ENCODE results near the gene PGLYRP3. TPM values are rescaled to one million over a fixed set of nuclear protein-coding genes. Genes with fewer than 3 reads are reported as not detected.

The PGLYRP3 gene
- total RNA-seq, 1 donor from 2014 or later: not detected

DNA sequence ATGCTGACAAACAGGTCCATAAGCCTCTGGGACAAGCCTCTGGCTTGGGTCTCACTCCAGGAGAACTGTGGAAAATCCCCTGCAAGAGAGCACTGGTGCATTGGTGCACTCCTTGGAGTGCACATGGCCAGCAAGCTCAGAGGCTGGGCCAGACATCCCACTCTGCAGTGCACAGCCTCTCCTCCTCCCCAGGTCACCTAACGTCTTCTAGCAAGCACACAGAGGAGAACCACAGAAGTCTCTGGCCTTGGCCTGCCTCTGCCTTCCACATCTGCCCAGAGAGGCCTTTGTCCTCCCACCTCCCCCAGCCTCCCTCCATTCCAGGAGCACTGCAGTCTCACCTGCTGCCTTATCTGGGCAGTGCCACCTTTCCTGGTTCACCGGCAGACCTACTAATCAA lies 4.2 kb downstream of the PGLYRP3 start:
- no peak overlapping the region for H3K27ac Mint-ChIP-seq
- no peak overlapping the region for H3K4me3 Mint-ChIP-seq
- CTCF ChIA-PET: no interaction called here

DNA sequence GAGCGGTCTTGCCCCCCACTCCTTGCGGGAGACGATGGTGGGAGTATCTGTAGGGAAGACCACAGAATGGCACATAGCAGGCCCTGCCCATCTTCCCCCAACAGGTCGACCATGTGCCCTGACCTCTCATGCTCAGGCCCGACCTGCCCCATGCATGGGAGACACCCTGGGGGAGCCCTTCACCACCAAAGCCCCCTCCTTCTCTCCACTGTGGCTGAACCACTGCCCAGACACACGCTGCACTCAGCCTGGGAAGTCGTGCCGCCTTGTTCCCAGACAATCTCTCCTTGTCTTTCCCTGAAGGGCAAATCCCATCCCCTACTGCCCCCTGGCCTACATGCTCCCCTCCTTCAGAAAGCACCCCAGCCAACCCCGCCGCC lies 5.5 kb downstream of the PGLYRP3 start:
- CTCF ChIA-PET: no interaction called here
- no peak overlapping the region for H3K4me3 Mint-ChIP-seq

More for the DNA sequence above, 4.2 kb downstream of the PGLYRP3 start:
- DNase-seq (no peak), ATAC-seq (ENCODE audit: low read depth) (no peak)
- Mint-ChIP-seq H3K4me1 (no peaks in the 10 kb centered on the region), H3K9me3 (no peaks in the 10 kb centered on the region), H3K36me3 (ENCODE audit: low read depth) (no peaks in the 10 kb centered on the region), H3K27me3 (peaks cover 8% of the 10 kb centered on the region)
- intact Hi-C loops (cut with micrococcal nuclease): no loop called here
- POLR2A ChIA-PET: no interaction called here
- TF ChIP-seq, protein P1, sequence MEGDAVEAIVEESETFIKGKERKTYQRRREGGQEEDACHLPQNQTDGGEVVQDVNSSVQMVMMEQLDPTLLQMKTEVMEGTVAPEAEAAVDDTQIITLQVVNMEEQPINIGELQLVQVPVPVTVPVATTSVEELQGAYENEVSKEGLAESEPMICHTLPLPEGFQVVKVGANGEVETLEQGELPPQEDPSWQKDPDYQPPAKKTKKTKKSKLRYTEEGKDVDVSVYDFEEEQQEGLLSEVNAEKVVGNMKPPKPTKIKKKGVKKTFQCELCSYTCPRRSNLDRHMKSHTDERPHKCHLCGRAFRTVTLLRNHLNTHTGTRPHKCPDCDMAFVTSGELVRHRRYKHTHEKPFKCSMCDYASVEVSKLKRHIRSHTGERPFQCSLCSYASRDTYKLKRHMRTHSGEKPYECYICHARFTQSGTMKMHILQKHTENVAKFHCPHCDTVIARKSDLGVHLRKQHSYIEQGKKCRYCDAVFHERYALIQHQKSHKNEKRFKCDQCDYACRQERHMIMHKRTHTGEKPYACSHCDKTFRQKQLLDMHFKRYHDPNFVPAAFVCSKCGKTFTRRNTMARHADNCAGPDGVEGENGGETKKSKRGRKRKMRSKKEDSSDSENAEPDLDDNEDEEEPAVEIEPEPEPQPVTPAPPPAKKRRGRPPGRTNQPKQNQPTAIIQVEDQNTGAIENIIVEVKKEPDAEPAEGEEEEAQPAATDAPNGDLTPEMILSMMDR (IDR thresholded peaks at IDR 0.05): no peak

DNA sequence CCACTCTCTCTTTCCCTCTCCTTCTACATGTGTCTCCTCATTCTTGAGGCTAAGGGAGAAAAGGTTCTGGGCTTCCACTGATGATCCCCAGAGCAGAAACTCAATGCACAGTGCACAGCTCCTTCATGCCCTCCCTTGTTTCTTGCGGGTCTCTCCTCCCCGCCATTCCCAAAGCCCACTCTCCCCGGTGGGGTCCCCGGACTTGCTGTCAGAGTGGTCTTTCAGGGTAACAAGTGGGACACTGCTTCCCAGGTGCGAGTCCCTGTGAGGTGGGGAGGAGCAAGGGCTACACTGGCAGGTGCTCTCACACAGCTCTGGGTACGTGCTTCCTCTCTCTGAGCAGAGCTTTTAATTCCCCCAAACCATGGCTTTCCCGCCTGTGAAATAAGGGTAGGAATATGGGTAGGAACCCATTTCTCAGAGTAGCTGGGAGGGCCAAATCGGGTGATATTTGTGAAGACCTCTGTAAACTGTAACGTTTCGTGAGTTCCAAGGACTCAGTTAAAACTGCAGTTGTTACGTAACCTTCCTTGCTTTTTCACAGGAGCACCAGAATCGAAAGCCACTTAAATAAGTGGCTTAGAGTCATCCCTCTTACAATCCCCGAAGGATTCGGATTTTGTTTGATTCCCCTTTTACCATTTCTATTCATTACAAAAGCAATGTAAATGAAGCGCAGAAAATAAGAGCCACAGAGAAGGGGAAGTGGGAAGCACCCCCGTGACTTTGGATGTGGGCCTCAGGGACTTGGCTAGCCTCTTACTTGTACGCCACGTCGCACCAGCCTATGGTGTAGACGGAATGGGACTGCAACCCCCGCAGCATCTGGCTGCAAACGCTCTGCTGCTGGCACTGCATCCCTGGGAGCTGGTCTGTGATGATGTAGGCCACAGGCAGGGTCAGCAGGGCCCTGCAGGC lies 6.2 kb downstream of the PGLYRP3 start:
- no peaks in the 10 kb centered on the region for H3K9me3 Mint-ChIP-seq
- CTCF ChIA-PET: no interaction called here
- H3K4me3 Mint-ChIP-seq: no peak overlapping the region
- H3K36me3 Mint-ChIP-seq (ENCODE audit: low read depth): no peaks in the 10 kb centered on the region
- POLR2A ChIA-PET: no interaction called here
- no peak for ATAC-seq (ENCODE audit: low read depth)
- no peak overlapping the region for H3K27ac Mint-ChIP-seq
- intact Hi-C loops (cut with micrococcal nuclease): no loop called here
- no peaks in the 10 kb centered on the region for H3K4me1 Mint-ChIP-seq
- no peak for DNase-seq
- TF ChIP-seq, protein P1 (IDR thresholded peaks at IDR 0.05): no peak
- H3K27me3 Mint-ChIP-seq: peaks cover 8% of the 10 kb centered on the region

More for the DNA sequence above, 5.5 kb downstream of the PGLYRP3 start:
- Mint-ChIP-seq H3K4me1 (no peaks in the 10 kb centered on the region), H3K27ac (no peak overlapping the region), H3K27me3 (peaks cover 8% of the 10 kb centered on the region), H3K36me3 (ENCODE audit: low read depth) (no peaks in the 10 kb centered on the region), H3K9me3 (no peaks in the 10 kb centered on the region)
- TF ChIP-seq, protein P1 (IDR thresholded peaks at IDR 0.05): no peak
- no peak for ATAC-seq (ENCODE audit: low read depth)
- intact Hi-C loops (cut with micrococcal nuclease): no loop called here
- DNase-seq: no peak
- POLR2A ChIA-PET: no interaction called here

DNA sequence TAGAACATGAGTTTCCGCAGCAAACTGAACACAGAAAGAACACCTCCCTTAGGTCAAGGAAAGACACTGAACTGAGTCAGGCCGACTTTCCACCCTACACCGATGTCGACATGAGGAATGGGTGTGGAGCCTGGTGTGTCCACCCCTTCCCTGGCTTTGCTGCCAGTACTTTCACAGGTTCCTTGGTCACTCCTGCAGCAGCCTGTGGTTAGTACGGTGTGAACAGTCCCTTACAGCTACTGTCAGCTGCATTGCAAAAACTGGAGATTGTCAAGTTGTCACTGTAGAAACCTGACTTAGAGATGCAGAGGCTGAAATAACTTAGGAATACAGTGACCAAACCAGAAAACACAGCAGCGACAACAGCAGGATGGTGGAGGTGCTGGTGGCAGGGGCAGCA lies 7.1 kb downstream of the PGLYRP3 start:
- Mint-ChIP-seq H3K4me1 (no peaks in the 10 kb centered on the region), H3K9me3 (no peaks in the 10 kb centered on the region), H3K4me3 (no peak overlapping the region), H3K27ac (no peak overlapping the region), H3K27me3 (peaks cover 8% of the 10 kb centered on the region), H3K36me3 (ENCODE audit: low read depth) (no peaks in the 10 kb centered on the region)
- TF ChIP-seq, protein P1 (IDR thresholded peaks at IDR 0.05): no peak
- no peak for ATAC-seq (ENCODE audit: low read depth)
- POLR2A ChIA-PET: no interaction called here
- no peak for DNase-seq
- intact Hi-C loops (cut with micrococcal nuclease): no loop called here
- CTCF ChIA-PET: no interaction called here

DNA sequence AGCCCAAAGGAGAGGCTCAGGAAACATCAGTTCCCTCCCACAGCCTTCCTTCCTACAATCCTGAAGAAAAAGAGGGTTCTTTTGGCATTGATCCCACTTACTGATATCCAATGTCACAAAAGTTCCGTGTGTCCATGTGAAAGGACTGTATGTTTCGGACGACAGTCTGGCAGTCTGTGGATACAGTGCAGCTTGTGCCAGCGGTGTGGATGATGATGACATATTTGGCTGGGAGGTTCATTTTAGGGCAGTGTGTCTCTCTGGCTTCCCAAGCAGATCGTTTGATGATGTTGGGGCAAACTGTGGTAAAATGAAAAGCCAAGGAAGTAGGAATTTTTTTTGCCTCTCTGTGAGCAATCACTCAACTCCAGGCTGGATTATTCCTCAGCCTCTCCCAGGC lies 10.4 kb downstream of the PGLYRP3 start:
- intact Hi-C loops (cut with micrococcal nuclease): no loop called here
- TF ChIP-seq, protein P1 (IDR thresholded peaks at IDR 0.05): no peak
- ATAC-seq (ENCODE audit: low read depth): no peak
- ChIA-PET POLR2A (no interaction called here), CTCF (no interaction called here)
- H3K36me3 Mint-ChIP-seq (ENCODE audit: low read depth): no peaks in the 10 kb centered on the region
- H3K9me3 Mint-ChIP-seq: no peaks in the 10 kb centered on the region
- DNase-seq: no peak
- peaks cover 5% of the 10 kb centered on the region for H3K27me3 Mint-ChIP-seq
- no peak overlapping the region for H3K4me3 Mint-ChIP-seq
- no peak overlapping the region for H3K27ac Mint-ChIP-seq
- H3K4me1 Mint-ChIP-seq: peaks cover 5% of the 10 kb centered on the region
